GM12878 (cell line): ENCODE data around the gene RORC. TPM values are rescaled to one million over a fixed set of nuclear protein-coding genes. Genes with fewer than 3 reads are reported as not detected.
A peak's percentile ranks its signal among the peaks of the same experiment; 100 is the strongest.

Experiments
- ATAC-seq: fragments of 200-7000 bp; cut with Tn5 transposase; 3 replicates; pipeline ENCODE4 v1.9.1; 2020; ENCODE audit warnings: mild to moderate bottlenecking, moderate library complexity
- BruUV-seq: library from RNA; stranded (reverse); fragments of 400-500 nt; replicated peaks from 2 replicates; lab custom pipeline; 2021; lab: Mats Ljungman, UMichigan
- CTCF ChIA-PET: fragments of 300-600 bp; sonication (Branson Sonifier 250); formaldehyde crosslinking; extraction: SDS; loops from one replicate; lab custom pipeline; 2021; ENCODE audit warnings: inconsistent platforms; lab: Yijun Ruan, JAX
- POLR2A ChIA-PET: fragments of 350-600 bp; formaldehyde crosslinking; extraction: SDS; loops from one replicate; lab custom pipeline; 2021; ENCODE audit warnings: inconsistent platforms; lab: Charles Lee
- RAD21 ChIA-PET: fragments of 300-600 bp; sonication (Branson Sonifier 250); formaldehyde crosslinking; loops from one replicate; lab custom pipeline; 2023; ENCODE audit warnings: antibody characterized with exemption; ENCODE audit not compliant: unreplicated experiment; lab: Charles Lee
- SMC1A ChIA-PET: fragments of 300-600 bp; sonication (Branson Sonifier 250); formaldehyde crosslinking; loops from one replicate; lab custom pipeline; 2023; ENCODE audit not compliant: unreplicated experiment, uncharacterized antibody; lab: Charles Lee
- DNase-seq: peaks from one replicate; pipeline ENCODE4 v3.0.0-alpha.2; 2011; ENCODE audit warnings: low read depth, low spot score
- FAIRE-seq: peaks from 3 replicates; lab custom pipeline; 2011; peaks lifted over from hg19 to GRCh38; lab: Jason Lieb, UNC
- H2AFZ ChIP-seq: 2 replicates; pipeline ENCODE4 v1.6.0; 2011; ENCODE audit warnings: low read depth, low read length, control low read depth; ENCODE audit not compliant: control insufficient read depth
- H3K27ac ChIP-seq: 2 replicates; pipeline ENCODE4 v1.5.1; 2011; ENCODE audit warnings: control low read depth; ENCODE audit not compliant: control insufficient read depth, insufficient read depth
- H3K27me3 ChIP-seq, 2 experiments: replicated peaks in 1 of 2; 2 replicates each; pipeline versions ENCODE4 v1.6.0 to v1.6.1; 2011; ENCODE audit warnings: low read length in 1 of 2; ENCODE audit not compliant: control insufficient read depth in 2 of 2, insufficient read depth in 2 of 2
- H3K36me3 ChIP-seq, 2 experiments: 2 replicates each; pipeline ENCODE4 v1.5.1; 2011; ENCODE audit warnings: low read length in 1 of 2; ENCODE audit not compliant: control insufficient read depth in 2 of 2, insufficient read depth in 2 of 2
- H3K4me1 ChIP-seq: 2 replicates; pipeline ENCODE4 v1.6.1; 2011; ENCODE audit warnings: mild to moderate bottlenecking, low read length, moderate library complexity, mixed read lengths; ENCODE audit not compliant: control insufficient read depth, insufficient read depth
- H3K4me2 ChIP-seq: 2 replicates; pipeline ENCODE4 v1.6.0; 2011; ENCODE audit warnings: control low read depth; ENCODE audit not compliant: control insufficient read depth, insufficient read depth
- H3K4me3 ChIP-seq: fragments of 200-600 bp; sonication (generic); 2 replicates; pipeline ENCODE4 v1.5.1; 2016
- H3K79me2 ChIP-seq: 2 replicates; pipeline ENCODE4 v1.6.0; 2011; ENCODE audit warnings: low read length; ENCODE audit not compliant: control insufficient read depth, insufficient read depth
- H3K9ac ChIP-seq: 2 replicates; pipeline ENCODE4 v1.8.0; 2011; ENCODE audit warnings: low read length, control low read depth, mixed read lengths; ENCODE audit not compliant: control insufficient read depth, insufficient read depth
- H3K9me3 ChIP-seq: replicated peaks from 3 replicates; pipeline ENCODE4 v1.5.1; 2011; ENCODE audit warnings: mild to moderate bottlenecking, low read length; ENCODE audit not compliant: control insufficient read depth, insufficient read depth
- H4K20me1 ChIP-seq: 2 replicates; pipeline ENCODE4 v1.6.0; 2011; ENCODE audit not compliant: control insufficient read depth, insufficient read depth
- CBFB ChIP-seq: IDR thresholded peaks from 2 replicates; pipeline ENCODE4 v1.6.1; 2016; ENCODE audit warnings: antibody characterized with exemption, low read depth
- CHD1 ChIP-seq: IDR thresholded peaks from 2 replicates; pipeline ENCODE4 v1.6.1; 2012; ENCODE audit warnings: low read depth, low read length, improper control_type of control experiment
- ESRRA ChIP-seq: IDR thresholded peaks from 2 replicates; pipeline ENCODE4 v1.6.1; 2012; ENCODE audit warnings: mild to moderate bottlenecking, low read length, improper control_type of control experiment
- GATAD2B ChIP-seq: fragments of 450-650 bp; conservative IDR thresholded peaks from 2 replicates; pipeline ENCODE4 v1.6.1; 2017; ENCODE audit warnings: low read depth, mild to moderate bottlenecking, moderate library complexity
- HCFC1 ChIP-seq: fragments of 150-350 bp; IDR thresholded peaks from 2 replicates; pipeline ENCODE4 v1.6.1; 2014; ENCODE audit warnings: low read length
- HDGF ChIP-seq: fragments of 450-650 bp; IDR thresholded peaks from 2 replicates; pipeline ENCODE4 v1.6.1; 2016; ENCODE audit warnings: antibody characterized with exemption
- HSF1 ChIP-seq: fragments of 150-350 bp; IDR thresholded peaks from 2 replicates; pipeline ENCODE4 v1.6.1; 2014; ENCODE audit warnings: mild to moderate bottlenecking, low read depth, low read length
- IKZF1 ChIP-seq: fragments of 450-650 bp; conservative IDR thresholded peaks from 2 replicates; pipeline ENCODE4 v1.6.1; 2017; ENCODE audit warnings: antibody characterized with exemption, mild to moderate bottlenecking
- IRF4 ChIP-seq: IDR thresholded peaks from 2 replicates; pipeline ENCODE4 v1.6.1; 2011; ENCODE audit warnings: low read depth, low read length
- KDM1A ChIP-seq: fragments of 200-600 bp; sonication (generic); IDR thresholded peaks from 2 replicates; pipeline ENCODE4 v1.6.1; 2016; ENCODE audit warnings: borderline replicate concordance
- LARP7 ChIP-seq: fragments of 450-650 bp; IDR thresholded peaks from 2 replicates; pipeline ENCODE4 v1.6.1; 2017; ENCODE audit warnings: mild to moderate bottlenecking
- MEF2A ChIP-seq: IDR thresholded peaks from 2 replicates; pipeline ENCODE4 v1.6.1; 2011; ENCODE audit warnings: low read depth, mild to moderate bottlenecking, low read length, moderate library complexity; ENCODE audit not compliant: insufficient read depth
- MXI1 ChIP-seq: fragments of 150-350 bp; IDR thresholded peaks from 2 replicates; pipeline ENCODE4 v1.6.1; 2011; ENCODE audit warnings: low read depth, mild to moderate bottlenecking, inconsistent platforms, low read length, improper control_type of control experiment
- WGBS: methylation state at CpG from one replicate; pipeline ENCODE4 v1.1.6; 2016; ENCODE audit warnings: low lambda C conversion rate; ENCODE audit not compliant: insufficient replicate concordance, insufficient coverage; ENCODE audit errors: missing lambda C conversion rate; 5-methylcytosine and 5-hydroxymethylcytosine counted together
- in situ Hi-C: fragments of 300-500 bp; cut with MboI; formaldehyde crosslinking; loops from 9 replicates; pipeline ENCODE4 v1.14.3; 2018; ENCODE audit warnings: mixed read lengths
- intact Hi-C: fragments of 100-400 bp; cut with micrococcal nuclease; formaldehyde crosslinking; loops from one replicate; pipeline ENCODE4 v1.14.2; 2022; ENCODE audit not compliant: unreplicated experiment
- polyA plus RNA-seq, 11 experiments: library from polyadenylated mRNA; depleted of rRNA in 4 of 11; unstranded in 6 of 11; stranded (reverse) in 5 of 11; fragments of >200 nt; fragmentation: Nextera tagmentation in 4 of 11; fragmentation: Illumina TruSeq in 1 of 11; extraction: Ambion mirVana in 4 of 11; extraction: Trizol in 1 of 11; gene quantifications; 1 replicate in 1 of 11; 2 replicates in 10 of 11; pipeline versions ENCODE4 v1.2.1 to v1.2.3, GENCODE V29; 2011 to 2016; ENCODE audit warnings: inconsistent platforms in 2 of 11, missing spikeins in 2 of 11, low read depth in 1 of 11
- total RNA-seq, 4 experiments: library from RNA; depleted of rRNA in 3 of 4; stranded (reverse); fragments of >200 nt in 3 of 4; fragmentation: Illumina TruSeq in 1 of 4; extraction: Trizol in 1 of 4; gene quantifications; 2 replicates each; pipeline versions ENCODE4 v1.2.1 to v1.2.3, GENCODE V29; 2013 to 2021
- TF ChIP-seq, protein P1 (sequence below): fragments of 450-650 bp; IDR thresholded peaks from 2 replicates; pipeline ENCODE4 v1.6.1; 2017; ENCODE audit warnings: mild to moderate bottlenecking, moderate library complexity
- TF ChIP-seq, protein P2 (sequence below): IDR thresholded peaks from 2 replicates; pipeline ENCODE4 v1.6.1; 2012; ENCODE audit warnings: low read depth, low read length, improper control_type of control experiment

RORC gene
- total and polyA plus RNA-seq, 10 of the 15 experiments (the other 5 are each of a cell fraction or from before 2014, with no cell fraction given), result not detected

- peak within 1 kb of the TSS; percentile 26; the same call in 1 of the 2 replicates for H3K27ac ChIP-seq
- TF ChIP-seq HSF1 (no peak), LARP7 (peak; percentile 34; the same call in 1 of the 2 replicates), IRF4 (no peak), CHD1 (no peak), MXI1 (peak; percentile 46; the same call in 1 of the 2 replicates), HCFC1 (no peak), HDGF (peak; percentile 93), KDM1A (no peak), ESRRA (0 out of 2 replicates have a peak, but pooled peaks have one; percentile 30), CBFB (no peak), IKZF1 (peak; percentile 61; the same call in 1 of the 2 replicates), MEF2A (no peak), GATAD2B (peak; percentile 72)
- TF ChIP-seq, protein P1, sequence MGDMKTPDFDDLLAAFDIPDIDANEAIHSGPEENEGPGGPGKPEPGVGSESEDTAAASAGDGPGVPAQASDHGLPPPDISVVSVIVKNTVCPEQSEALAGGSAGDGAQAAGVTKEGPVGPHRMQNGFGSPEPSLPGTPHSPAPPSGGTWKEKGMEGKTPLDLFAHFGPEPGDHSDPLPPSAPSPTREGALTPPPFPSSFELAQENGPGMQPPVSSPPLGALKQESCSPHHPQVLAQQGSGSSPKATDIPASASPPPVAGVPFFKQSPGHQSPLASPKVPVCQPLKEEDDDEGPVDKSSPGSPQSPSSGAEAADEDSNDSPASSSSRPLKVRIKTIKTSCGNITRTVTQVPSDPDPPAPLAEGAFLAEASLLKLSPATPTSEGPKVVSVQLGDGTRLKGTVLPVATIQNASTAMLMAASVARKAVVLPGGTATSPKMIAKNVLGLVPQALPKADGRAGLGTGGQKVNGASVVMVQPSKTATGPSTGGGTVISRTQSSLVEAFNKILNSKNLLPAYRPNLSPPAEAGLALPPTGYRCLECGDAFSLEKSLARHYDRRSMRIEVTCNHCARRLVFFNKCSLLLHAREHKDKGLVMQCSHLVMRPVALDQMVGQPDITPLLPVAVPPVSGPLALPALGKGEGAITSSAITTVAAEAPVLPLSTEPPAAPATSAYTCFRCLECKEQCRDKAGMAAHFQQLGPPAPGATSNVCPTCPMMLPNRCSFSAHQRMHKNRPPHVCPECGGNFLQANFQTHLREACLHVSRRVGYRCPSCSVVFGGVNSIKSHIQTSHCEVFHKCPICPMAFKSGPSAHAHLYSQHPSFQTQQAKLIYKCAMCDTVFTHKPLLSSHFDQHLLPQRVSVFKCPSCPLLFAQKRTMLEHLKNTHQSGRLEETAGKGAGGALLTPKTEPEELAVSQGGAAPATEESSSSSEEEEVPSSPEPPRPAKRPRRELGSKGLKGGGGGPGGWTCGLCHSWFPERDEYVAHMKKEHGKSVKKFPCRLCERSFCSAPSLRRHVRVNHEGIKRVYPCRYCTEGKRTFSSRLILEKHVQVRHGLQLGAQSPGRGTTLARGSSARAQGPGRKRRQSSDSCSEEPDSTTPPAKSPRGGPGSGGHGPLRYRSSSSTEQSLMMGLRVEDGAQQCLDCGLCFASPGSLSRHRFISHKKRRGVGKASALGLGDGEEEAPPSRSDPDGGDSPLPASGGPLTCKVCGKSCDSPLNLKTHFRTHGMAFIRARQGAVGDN, result peak; percentile 89
- TF ChIP-seq, protein P2, sequence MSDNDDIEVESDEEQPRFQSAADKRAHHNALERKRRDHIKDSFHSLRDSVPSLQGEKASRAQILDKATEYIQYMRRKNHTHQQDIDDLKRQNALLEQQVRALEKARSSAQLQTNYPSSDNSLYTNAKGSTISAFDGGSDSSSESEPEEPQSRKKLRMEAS, result peak; percentile 74; the same call in 1 of the 2 replicates
Observed at GRCh38 chr1:151839457-151840403, 8.1 kb upstream of the RORC start, which contains the start of gene C2CD4D. Gene C2CD4D (minus strand): TSS chr1:151839820. CDS start chr1:151838989, 831 bp downstream.

More at GRCh38 chr1:151839457-151840403, 8.1 kb upstream of the RORC start, which contains the start of gene C2CD4D:
- ChIA-PET POLR2A (interaction anchor here (0.6 to 2.0 kb wide), 7 partner anchors 9 to 491 kb away, joined by 3 to 9 read pairs (median 6); partner anchors contain the start of genes RIIAD1 and THEM4), CTCF (interaction anchor here (0.6 to 1.6 kb wide), 11 partner anchors 10 to 683 kb away, joined by 3 to 4 read pairs (median 3); partner anchors contain the start of genes THEM5, TNFAIP8L2 and VPS72), SMC1A (interaction anchor here (0.7 to 2.1 kb wide), 13 partner anchors 9 to 395 kb away, joined by 3 to 8 read pairs (median 4); partner anchors contain the start of genes THEM4 and THEM5), RAD21 (interaction anchor here (0.9 to 2.3 kb wide), 7 partner anchors 19 to 380 kb away, joined by 3 to 10 read pairs (median 4); partner anchors contain the start of gene POGZ)
- DNase-seq, result peak; percentile 9
- Histone ChIP-seq H3K4me1 (peaks cover 10% of the 10 kb centered on the region; the same call in 1 of the 2 replicates), H3K27me3 (peaks cover 0 to 8% of the 10 kb centered on the region in 2 experiments), H2AFZ (peak within 1 kb of the TSS; percentile 69), H3K36me3 (no peaks in the 10 kb centered on the region), H3K79me2 (no peaks in the 10 kb centered on the region), H4K20me1 (peaks cover 5% of the 10 kb centered on the region; the same call in 1 of the 2 replicates), H3K4me2 (peak within 1 kb of the TSS; percentile 80), H3K9me3 (no peaks in the 10 kb centered on the region), H3K9ac (peak within 1 kb of the TSS; percentile 15), H3K4me3 (peak within 1 kb of the TSS; percentile 42; the same call in 1 of the 2 replicates)
- WGBS, result 13% methylated on average over 47 of the region's 47 CpGs
- in situ Hi-C loops, result loop anchor here (5.0 to 10.0 kb wide), 3 partner anchors 247 to 545 kb away; no protein-coding TSS in a partner anchor
- no TSS peak for BruUV-seq
- ATAC-seq, result peak; percentile 84
- FAIRE-seq, result no peak
- intact Hi-C loops, result loop anchor here (5.0 to 10.0 kb wide), 2 partner anchors 125 to 147 kb away; partner anchors contain the start of gene CELF3
